HepG2 (cell line): ENCODE data around the gene GADD45A. TPM values are rescaled to one million over a fixed set of nuclear protein-coding genes. Genes with fewer than 3 reads are reported as not detected.

Source experiments
- AFF4 ChIP-seq: sonication (generic); formaldehyde crosslinking; IDR thresholded peaks from 2 replicates; pipeline ENCODE4 v1.4.0; 2020; ENCODE audit warnings: missing genetic modification reagents
- BRCA1 ChIP-seq: sonication (generic); formaldehyde crosslinking; IDR thresholded peaks from 2 replicates; pipeline ENCODE4 v1.4.0; 2020; ENCODE audit warnings: missing genetic modification reagents
- CBX1 ChIP-seq: IDR thresholded peaks from one replicate; pipeline ENCODE4 v1.6.1; 2016; ENCODE audit warnings: antibody characterized with exemption, low read depth
- CHD4 ChIP-seq: fragments of 200-600 bp; sonication (generic); IDR thresholded peaks from 2 replicates; pipeline ENCODE4 v1.7.0; 2017; ENCODE audit warnings: mild to moderate bottlenecking, low read length, borderline replicate concordance
- EED ChIP-seq: sonication (generic); formaldehyde crosslinking; IDR thresholded peaks from 2 replicates; pipeline ENCODE4 v1.5.0; 2020; ENCODE audit warnings: mild to moderate bottlenecking, missing genetic modification reagents
- ELF1 ChIP-seq: sonication (generic); formaldehyde crosslinking; IDR thresholded peaks from 2 replicates; pipeline ENCODE4 v1.4.0; 2020; ENCODE audit warnings: missing genetic modification reagents
- KDM4B ChIP-seq: sonication (generic); formaldehyde crosslinking; IDR thresholded peaks from 2 replicates; pipeline ENCODE4 v1.4.0; 2020; ENCODE audit warnings: missing genetic modification reagents
- MAFF ChIP-seq: IDR thresholded peaks from 2 replicates; pipeline ENCODE4 v1.6.1; 2011; ENCODE audit warnings: low read depth, low read length, improper control_type of control experiment
- MED13 ChIP-seq: sonication (generic); formaldehyde crosslinking; IDR thresholded peaks from 2 replicates; pipeline ENCODE4 v1.5.0; 2020; ENCODE audit warnings: missing genetic modification reagents
- PCBP1 ChIP-seq: fragments of 200-400 bp; formaldehyde crosslinking; IDR thresholded peaks from 2 replicates; pipeline ENCODE4 v1.6.1; 2017; ENCODE audit warnings: mild to moderate bottlenecking, low read depth, low read length, borderline replicate concordance
- POGZ ChIP-seq: sonication (generic); formaldehyde crosslinking; IDR thresholded peaks from 2 replicates; pipeline ENCODE4 v1.4.0; 2020; ENCODE audit warnings: mild to moderate bottlenecking, missing genetic modification reagents
- POLR2G ChIP-seq: fragments of 200-400 bp; formaldehyde crosslinking; IDR thresholded peaks from 2 replicates; pipeline ENCODE4 v1.6.1; 2018; ENCODE audit warnings: mild to moderate bottlenecking, low read depth, low read length, moderate library complexity
- SMARCE1 ChIP-seq: fragments of 450-650 bp; IDR thresholded peaks from 2 replicates; pipeline ENCODE4 v1.6.1; 2017; ENCODE audit warnings: borderline replicate concordance
- SP5 ChIP-seq: IDR thresholded peaks from 2 replicates; pipeline ENCODE4 v1.6.1; 2016; ENCODE audit warnings: low read depth, borderline replicate concordance
- SUZ12 ChIP-seq: fragments of 150-350 bp; IDR thresholded peaks from 2 replicates; pipeline ENCODE4 v1.6.1; 2014; ENCODE audit warnings: low read depth, low read length
- THAP8 ChIP-seq: sonication (generic); formaldehyde crosslinking; IDR thresholded peaks from 2 replicates; pipeline ENCODE4 v1.5.1; 2020; ENCODE audit warnings: missing genetic modification reagents, mild to moderate bottlenecking, borderline replicate concordance
- ZBTB7A ChIP-seq: sonication (generic); formaldehyde crosslinking; IDR thresholded peaks from 2 replicates; pipeline ENCODE4 v1.8.0; 2022; ENCODE audit warnings: mild to moderate bottlenecking, missing genetic modification reagents
- ZNF460 ChIP-seq: sonication (generic); formaldehyde crosslinking; IDR thresholded peaks from 2 replicates; pipeline ENCODE4 v1.5.1; 2020; ENCODE audit warnings: missing genetic modification reagents, mild to moderate bottlenecking, borderline replicate concordance
- ZNF510 ChIP-seq: sonication (generic); formaldehyde crosslinking; IDR thresholded peaks from 2 replicates; pipeline ENCODE4 v1.4.0; 2020; ENCODE audit warnings: low read depth, mild to moderate bottlenecking, missing genetic modification reagents
- ZNF687 ChIP-seq: sonication (generic); formaldehyde crosslinking; IDR thresholded peaks from 2 replicates; pipeline ENCODE4 v1.5.1; 2020; ENCODE audit warnings: mild to moderate bottlenecking, missing genetic modification reagents, moderate library complexity
- ZNF782 ChIP-seq: sonication (generic); formaldehyde crosslinking; IDR thresholded peaks from 2 replicates; pipeline ENCODE4 v1.4.0; 2020; ENCODE audit warnings: missing genetic modification reagents, mild to moderate bottlenecking, borderline replicate concordance
- polyA plus RNA-seq, 8 experiments: library from polyadenylated mRNA; depleted of rRNA in 3 of 8; stranded (reverse) in 7 of 8; unstranded in 1 of 8; fragments of >200 nt; fragmentation: Illumina TruSeq in 4 of 8; extraction: Trizol in 4 of 8; gene quantifications; 2 replicates each; pipeline versions ENCODE4 v1.2.1 to v1.2.3, GENCODE V29; 2011 to 2016; ENCODE audit warnings: low read depth in 4 of 8, missing spikeins in 1 of 8, mixed read lengths in 1 of 8; ENCODE audit not compliant: insufficient read depth in 1 of 8
- total RNA-seq, 5 experiments: library from RNA; depleted of rRNA; stranded (reverse); fragments of >200 nt; fragmentation: Illumina TruSeq; extraction: Trizol; gene quantifications; 2 replicates each; pipeline ENCODE4 v1.2.3, GENCODE V29; 2016; ENCODE audit warnings: low read depth in 1 of 5

Gene GADD45A
- total and polyA plus RNA-seq, 2 of the 13 experiments (the other 11 are each of a cell fraction or from before 2014, with no cell fraction given) = 33.2 to 46.2 TPM

GRCh38 chr1:67700692-67701410, 15.8 kb downstream of the GADD45A start (continued):
- peak; percentile 71 for TF ChIP-seq POLR2G
- TF ChIP-seq MAFF = peak; percentile 56
- TF ChIP-seq ZNF460 (CRISPR knock-in tag) = peak; percentile 43; the same call in 1 of the 2 replicates
- TF ChIP-seq THAP8 (CRISPR knock-in tag) = no peak
- peak; percentile 68 for TF ChIP-seq CBX1
- TF ChIP-seq EED = no peak
- TF ChIP-seq MED13 (CRISPR knock-in tag) = peak; percentile 62
- no peak for TF ChIP-seq ZNF510 (CRISPR knock-in tag)
- TF ChIP-seq PCBP1 = no peak
- TF ChIP-seq ZBTB7A = no peak
- TF ChIP-seq KDM4B (CRISPR knock-in tag) = peak; percentile 24; the same call in 1 of the 2 replicates
- TF ChIP-seq CHD4 = no peak
- no peak for TF ChIP-seq SMARCE1
- TF ChIP-seq POGZ (CRISPR knock-in tag) = peak; percentile 85
- TF ChIP-seq AFF4 (CRISPR knock-in tag) = no peak
- TF ChIP-seq ZNF782 (CRISPR knock-in tag) = no peak
- TF ChIP-seq SUZ12 = no peak
- TF ChIP-seq BRCA1 (CRISPR knock-in tag) = 0 out of 2 replicates have a peak, but pooled peaks have one; percentile 37
- 0 out of 2 replicates have a peak, but pooled peaks have one; percentile 32 for TF ChIP-seq ELF1 (CRISPR knock-in tag)
- peak; percentile 92 for TF ChIP-seq SP5 (CRISPR knock-in tag)
- TF ChIP-seq ZNF687 (CRISPR knock-in tag) = peak; percentile 71
